GM13976 (cell line): ENCODE measurements around the gene MST1.
A peak's percentile ranks its signal among the peaks of the same experiment; 100 is the strongest.

Source experiments
- DNase-seq: peaks from one replicate; pipeline ENCODE4 v3.0.0; 2012; ENCODE audit warnings: low spot score
- in situ Hi-C: fragments of 300-500 bp; cut with MboI; formaldehyde crosslinking; loops from one replicate; pipeline ENCODE4 v1.12.0; 2022; ENCODE audit warnings: low sequenced_read_pairs, mixed read lengths, inconsistent platforms; ENCODE audit not compliant: unreplicated experiment
- TF ChIP-seq, protein P1 (sequence below): IDR thresholded peaks from 2 replicates; pipeline ENCODE4 v1.5.1; 2012; ENCODE audit warnings: borderline replicate concordance, mild to moderate bottlenecking; ENCODE audit not compliant: insufficient read depth; ENCODE audit errors: extremely low read depth, missing control alignments, control extremely low read depth

Gene MST1

GRCh38 chr3:49722896-49723295 is 33.6 kb upstream of the MST1 start:
- TF ChIP-seq, protein P1, sequence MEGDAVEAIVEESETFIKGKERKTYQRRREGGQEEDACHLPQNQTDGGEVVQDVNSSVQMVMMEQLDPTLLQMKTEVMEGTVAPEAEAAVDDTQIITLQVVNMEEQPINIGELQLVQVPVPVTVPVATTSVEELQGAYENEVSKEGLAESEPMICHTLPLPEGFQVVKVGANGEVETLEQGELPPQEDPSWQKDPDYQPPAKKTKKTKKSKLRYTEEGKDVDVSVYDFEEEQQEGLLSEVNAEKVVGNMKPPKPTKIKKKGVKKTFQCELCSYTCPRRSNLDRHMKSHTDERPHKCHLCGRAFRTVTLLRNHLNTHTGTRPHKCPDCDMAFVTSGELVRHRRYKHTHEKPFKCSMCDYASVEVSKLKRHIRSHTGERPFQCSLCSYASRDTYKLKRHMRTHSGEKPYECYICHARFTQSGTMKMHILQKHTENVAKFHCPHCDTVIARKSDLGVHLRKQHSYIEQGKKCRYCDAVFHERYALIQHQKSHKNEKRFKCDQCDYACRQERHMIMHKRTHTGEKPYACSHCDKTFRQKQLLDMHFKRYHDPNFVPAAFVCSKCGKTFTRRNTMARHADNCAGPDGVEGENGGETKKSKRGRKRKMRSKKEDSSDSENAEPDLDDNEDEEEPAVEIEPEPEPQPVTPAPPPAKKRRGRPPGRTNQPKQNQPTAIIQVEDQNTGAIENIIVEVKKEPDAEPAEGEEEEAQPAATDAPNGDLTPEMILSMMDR = no peak
- in situ Hi-C loops = no loop called here
- no peak for DNase-seq

DNA sequence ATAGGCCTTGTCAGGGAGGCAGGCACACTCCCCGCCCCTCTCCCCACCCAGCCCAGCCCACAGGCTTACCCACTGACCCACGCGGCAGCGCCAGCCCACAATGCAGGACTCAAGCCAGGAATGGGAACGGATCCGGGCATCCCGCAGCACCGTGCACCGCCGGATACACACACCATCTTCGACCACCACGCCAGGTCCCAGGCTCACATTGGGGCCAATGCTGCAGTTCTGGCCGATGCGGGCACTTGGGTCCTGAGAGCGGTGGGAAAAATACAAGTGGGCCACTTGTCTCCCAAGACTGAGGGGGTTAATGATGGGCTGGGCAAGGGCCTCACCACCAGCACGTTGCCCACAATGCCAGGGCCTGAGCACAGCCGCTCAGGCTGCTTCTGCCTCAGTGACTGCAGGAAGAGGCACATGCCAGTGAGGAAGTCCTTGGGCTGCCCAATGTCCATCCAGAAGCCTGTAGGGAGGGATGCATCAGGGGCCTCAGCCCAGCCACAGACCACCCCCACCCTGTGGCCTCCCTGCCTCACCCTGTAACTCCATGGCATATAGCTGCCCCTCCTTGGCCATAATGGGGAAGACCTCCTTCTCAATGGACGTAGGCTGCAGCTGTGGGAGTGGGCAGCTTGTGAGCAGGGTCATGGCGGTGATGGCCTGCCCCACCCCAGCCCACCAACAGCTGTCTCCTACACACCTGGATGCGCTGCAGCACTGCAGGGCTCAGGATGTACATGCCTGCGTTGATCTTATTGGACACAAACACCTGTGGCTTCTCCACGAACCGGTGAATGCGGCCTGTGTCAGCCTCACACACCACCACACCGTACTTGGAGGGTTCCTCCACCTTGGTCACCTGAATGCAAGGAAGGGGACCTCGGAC is 32.9 kb upstream of the MST1 start:
- DNase-seq = no peak
- in situ Hi-C loops = no loop called here
- TF ChIP-seq, protein P1 = no peak

GRCh38 chr3:49721596-49721895 is 32.3 kb upstream of the MST1 start:
- no peak for DNase-seq
- in situ Hi-C loops = no loop called here
- TF ChIP-seq, protein P1 = no peak

DNA sequence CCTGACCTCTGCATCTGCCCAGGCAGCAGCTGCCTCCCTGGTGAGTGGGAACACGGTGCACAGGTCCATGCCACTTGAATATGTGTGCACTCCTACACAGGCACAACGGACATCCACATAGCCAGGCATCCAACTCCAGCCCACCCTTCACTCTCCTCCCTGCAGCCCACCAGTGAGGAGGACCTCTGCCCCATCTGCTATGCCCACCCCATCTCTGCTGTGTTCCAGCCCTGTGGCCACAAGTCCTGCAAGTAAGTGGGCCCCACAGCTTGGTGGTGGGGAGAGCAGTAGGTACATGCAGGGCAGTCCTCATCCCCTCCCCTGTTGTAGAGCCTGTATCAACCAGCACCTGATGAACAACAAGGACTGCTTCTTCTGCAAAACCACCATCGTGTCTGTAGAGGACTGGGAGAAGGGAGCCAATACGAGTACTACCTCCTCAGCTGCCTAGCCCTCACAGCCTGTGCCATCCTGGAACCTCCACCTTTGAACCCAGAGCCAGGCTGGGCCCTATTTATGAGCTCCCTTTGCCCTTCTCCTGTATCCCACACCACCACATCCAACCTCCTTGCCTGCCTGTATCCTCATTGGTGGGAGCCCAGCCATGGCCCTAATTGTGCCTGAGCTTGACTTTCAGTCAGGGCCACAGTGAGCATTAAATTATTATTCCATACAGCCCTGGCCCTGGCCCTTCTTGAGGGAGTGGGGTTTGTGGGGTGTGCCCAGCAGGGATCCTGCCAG is 31.8 kb upstream of the MST1 start:
- in situ Hi-C loops = no loop called here
- TF ChIP-seq, protein P1 = no peak
- no peak for DNase-seq

- in situ Hi-C loops = no loop called here
- TF ChIP-seq, protein P1 = no peak
- peak; percentile 98 for DNase-seq
These were observed 30.1 kb upstream of the MST1 start, which contains the start of gene AMIGO3 for GRCh38 chr3:49719214-49719884. Gene AMIGO3 (minus strand): TSS chr3:49719684. CDS start chr3:49719465, 219 bp downstream.

- TF ChIP-seq, protein P1 = no peak
- no peak for DNase-seq
- in situ Hi-C loops = no loop called here
These were observed 29.6 kb upstream of the MST1 start for GRCh38 chr3:49718858-49719213.
